Testis (tissue), 2 donors: ENCODE measurements around the gene SPAG6.

ENCODE experiments used
- CTCF ChIP-seq, 3 experiments: fragments of 450-650 bp in 2 of 3; fragments of 200-600 bp in 1 of 3; sonication (generic) in 1 of 3; IDR thresholded peaks; one replicate each; pipeline ENCODE4 v1.5.1; 2016 to 2019; ENCODE audit warnings: antibody characterized with exemption in 3 of 3, mild to moderate bottlenecking in 2 of 3, moderate library complexity in 1 of 3
- POLR2A ChIP-seq: fragments of 450-650 bp; IDR thresholded peaks from one replicate; pipeline ENCODE4 v1.6.1; 2017; ENCODE audit warnings: antibody characterized with exemption, mild to moderate bottlenecking, moderate library complexity

DNA sequence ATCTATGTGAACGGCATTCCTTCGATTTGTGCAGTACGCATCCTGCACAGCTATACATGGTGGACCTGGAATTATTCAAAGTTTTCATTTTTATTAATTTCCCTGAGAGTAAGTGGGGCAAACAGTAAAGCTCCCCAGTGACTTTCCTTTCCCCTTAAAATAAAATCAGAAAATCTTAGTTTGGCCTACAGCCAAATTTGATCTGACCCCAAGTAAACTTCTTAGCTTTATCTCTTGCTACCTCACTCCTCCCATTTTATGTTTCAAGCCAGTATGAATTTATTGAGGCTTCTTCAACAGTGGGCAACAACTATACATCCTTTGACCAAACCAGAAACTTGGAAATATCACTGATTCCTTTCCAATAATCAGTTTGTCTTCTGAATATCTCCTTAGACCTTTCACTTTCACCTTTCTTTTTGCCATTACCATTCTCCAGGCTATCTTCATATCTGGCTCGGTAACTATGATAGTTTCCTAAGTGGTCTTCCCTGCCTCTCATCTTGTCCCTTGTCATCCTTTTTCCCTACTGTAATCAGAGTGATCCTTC lies 11.1 kb downstream of the SPAG6 start:
- TF ChIP-seq CTCF (IDR thresholded peaks at IDR 0.05), result no peak
- no peak for TF ChIP-seq POLR2A
